ENCODE results near the gene AHNAK.

GRCh38 chr11:62398011-62398994 is 148.3 kb downstream of the AHNAK start:
- TF ChIP-seq CTCF (conservative IDR thresholded peaks at IDR 0.05 in 1 of 2, IDR thresholded peaks at IDR 0.05 in 1 of 2; ENCODE audit: low read depth in 1 of 2, low read length in 2 of 2) (no peak), EZH2 (IDR thresholded peaks at IDR 0.05; ENCODE audit: low read length, missing control alignments) (no peak)

Data from fibroblast of lung (primary cell).